Activated CD4-positive, alpha-beta T cell treated with anti-CD3 and anti-CD28 coated beads for 36 hours (primary cell): ENCODE measurements around the gene CAMK1D. TPM values are rescaled to one million over a fixed set of nuclear protein-coding genes. Genes with fewer than 3 reads are reported as not detected.
A peak's percentile ranks its signal among the peaks of the same experiment; 100 is the strongest.

ENCODE experiments used
- ATAC-seq: fragments of 200-7000 bp; cut with Tn5 transposase; one replicate; pipeline ENCODE4 v1.10.0; 2021; ENCODE audit warnings: mild to moderate bottlenecking, moderate library complexity
- CTCF ChIA-PET: fragments of 350-600 bp; sonication (Branson Sonifier 250); formaldehyde crosslinking; loops from one replicate; lab custom pipeline; 2021; ENCODE audit warnings: antibody characterized with exemption; lab: Charles Lee
- POLR2A ChIA-PET: fragments of 350-600 bp; sonication (Branson Sonifier 250); formaldehyde crosslinking; loops from one replicate; lab custom pipeline; 2021; ENCODE audit warnings: antibody characterized with exemption, inconsistent platforms; lab: Charles Lee
- DNase-seq: peaks from one replicate; pipeline ENCODE4 v3.0.0-alpha.2; 2020
- H3K27ac Mint-ChIP-seq: one replicate; pipeline ENCODE4 v1.8.0; 2021; ENCODE audit warnings: mixed read lengths
- H3K27me3 Mint-ChIP-seq: one replicate; pipeline ENCODE4 v1.8.0; 2021; ENCODE audit warnings: mixed read lengths
- H3K36me3 Mint-ChIP-seq: one replicate; pipeline ENCODE4 v1.8.0; 2021; ENCODE audit warnings: low read depth, mixed read lengths
- H3K4me1 Mint-ChIP-seq: one replicate; pipeline ENCODE4 v1.8.0; 2021; ENCODE audit warnings: mixed read lengths
- H3K4me3 Mint-ChIP-seq: one replicate; pipeline ENCODE4 v1.8.0; 2021; ENCODE audit warnings: mild to moderate bottlenecking, moderate library complexity, mixed read lengths
- H3K9me3 Mint-ChIP-seq: one replicate; pipeline ENCODE4 v1.8.0; 2021; ENCODE audit warnings: low read depth, mixed read lengths
- intact Hi-C, 2 experiments: fragments of 100-400 bp; cut with DNase I in 1 of 2; cut with micrococcal nuclease in 1 of 2; formaldehyde crosslinking; loops; one replicate each; pipeline versions ENCODE4 v1.14.2 to v1.15.1; 2022 to 2024; cut with DNase I, micrococcal nuclease
- total RNA-seq, 2 experiments: library from RNA; stranded (reverse); gene quantifications; one replicate each; pipeline ENCODE4 v1.2.3, GENCODE V29; 2021

CAMK1D gene
- total RNA-seq, 2 experiments from 2014 or later = 16.0 to 16.3 TPM

GRCh38 chr10:12588091-12588860, 238.9 kb downstream of the CAMK1D start:
- intact Hi-C loops = no loop called here
- peaks cover 2% of the 10 kb centered on the region for H3K36me3 Mint-ChIP-seq
- peak overlapping the region; percentile 65 for H3K4me3 Mint-ChIP-seq
- ChIA-PET CTCF (interaction anchor here (0.6 to 1.3 kb wide), 4 partner anchors 14 to 72 kb away, joined by 3 to 7 read pairs (median 3); no protein-coding TSS in a partner anchor), POLR2A (no interaction called here)
- peak; percentile 39 for ATAC-seq
- peaks cover 9% of the 10 kb centered on the region for H3K9me3 Mint-ChIP-seq
- DNase-seq = peak; percentile 26
- no peaks in the 10 kb centered on the region for H3K27me3 Mint-ChIP-seq
- peaks cover 75% of the 10 kb centered on the region for H3K4me1 Mint-ChIP-seq
- H3K27ac Mint-ChIP-seq = peak overlapping the region; percentile 55

GRCh38 chr10:12589291-12589690, 239.9 kb downstream of the CAMK1D start:
- ATAC-seq (no peak), DNase-seq (no peak)
- ChIA-PET POLR2A (interaction anchor here (0.6 kb wide), 1 partner anchor 8 kb away, joined by 4 read pairs; no protein-coding TSS in a partner anchor), CTCF (interaction anchor here (1.1 to 2.6 kb wide), 2 partner anchors 16 to 67 kb away, joined by 3 to 11 read pairs; no protein-coding TSS in a partner anchor)
- Mint-ChIP-seq H3K27ac (no peak overlapping the region), H3K4me1 (peaks cover 79% of the 10 kb centered on the region), H3K4me3 (no peak overlapping the region), H3K27me3 (no peaks in the 10 kb centered on the region), H3K9me3 (peaks cover 4% of the 10 kb centered on the region), H3K36me3 (peaks cover 5% of the 10 kb centered on the region)
- intact Hi-C loops = no loop called here

GRCh38 chr10:12589791-12590190, 240.4 kb downstream of the CAMK1D start:
- CTCF ChIA-PET = interaction anchor here (1.0 to 2.6 kb wide), 3 partner anchors 10 to 67 kb away, joined by 3 to 11 read pairs (median 3); no protein-coding TSS in a partner anchor
- H3K4me3 Mint-ChIP-seq = no peak overlapping the region

GRCh38 chr10:12590675-12591659, 241.6 kb downstream of the CAMK1D start:
- H3K36me3 Mint-ChIP-seq = peaks cover 12% of the 10 kb centered on the region
- ChIA-PET CTCF (interaction anchor here (0.6 to 2.6 kb wide), 6 partner anchors 9 to 376 kb away, joined by 3 to 11 read pairs (median 4); no protein-coding TSS in a partner anchor), POLR2A (interaction anchor here (0.6 to 1.2 kb wide), 2 partner anchors 44 to 232 kb away, joined by 4 read pairs; no protein-coding TSS in a partner anchor)
- H3K27ac Mint-ChIP-seq = peak overlapping the region; percentile 69
- ATAC-seq (peak; percentile 52), DNase-seq (peak; percentile 39)
- peaks cover 9% of the 10 kb centered on the region for H3K9me3 Mint-ChIP-seq
- peaks cover 93% of the 10 kb centered on the region for H3K4me1 Mint-ChIP-seq
- H3K4me3 Mint-ChIP-seq = peak overlapping the region; percentile 13
- H3K27me3 Mint-ChIP-seq = no peaks in the 10 kb centered on the region
- intact Hi-C loops = loop anchor here (5.0 kb wide), 2 partner anchors 46 to 244 kb away; partner anchors contain the start of gene CAMK1D (in 1 of the 2)

More at GRCh38 chr10:12589791-12590190, 240.4 kb downstream of the CAMK1D start:
- DNase-seq (no peak), ATAC-seq (no peak)
- peaks cover 84% of the 10 kb centered on the region for H3K4me1 Mint-ChIP-seq
- POLR2A ChIA-PET = interaction anchor here (0.6 kb wide), 2 partner anchors 8 to 517 kb away, joined by 4 to 5 read pairs; no protein-coding TSS in a partner anchor
- H3K27me3 Mint-ChIP-seq = no peaks in the 10 kb centered on the region
- H3K36me3 Mint-ChIP-seq = peaks cover 8% of the 10 kb centered on the region
- no peak overlapping the region for H3K27ac Mint-ChIP-seq
- intact Hi-C loops = loop anchor here (5.0 kb wide), 2 partner anchors 48 to 242 kb away; partner anchors contain the start of gene CAMK1D (in 1 of the 2)
- peaks cover 6% of the 10 kb centered on the region for H3K9me3 Mint-ChIP-seq

- Mint-ChIP-seq H3K9me3 (peaks cover 9% of the 10 kb centered on the region), H3K27me3 (no peaks in the 10 kb centered on the region), H3K36me3 (peaks cover 13% of the 10 kb centered on the region), H3K4me1 (peaks cover 93% of the 10 kb centered on the region), H3K27ac (peak overlapping the region; percentile 79), H3K4me3 (no peak overlapping the region)
- no peak for DNase-seq
- ChIA-PET CTCF (no interaction called here), POLR2A (interaction anchor here (0.9 kb wide), 1 partner anchor 10 kb away, joined by 3 read pairs; no protein-coding TSS in a partner anchor)
- intact Hi-C loops = loop anchor here (5.0 kb wide), 2 partner anchors 44 to 246 kb away; partner anchors contain the start of gene CAMK1D (in 1 of the 2)
- no peak for ATAC-seq
Observed at GRCh38 chr10:12592967-12593366, 243.6 kb downstream of the CAMK1D start.

GRCh38 chr10:12594448-12594944, 245.1 kb downstream of the CAMK1D start:
- Mint-ChIP-seq H3K4me1 (peaks cover 90% of the 10 kb centered on the region), H3K9me3 (peaks cover 9% of the 10 kb centered on the region), H3K36me3 (peaks cover 13% of the 10 kb centered on the region), H3K27me3 (no peaks in the 10 kb centered on the region), H3K4me3 (peak overlapping the region; percentile 49), H3K27ac (peak overlapping the region; percentile 94)
- DNase-seq (peak; percentile 66), ATAC-seq (peak; percentile 74)
- intact Hi-C loops = loop anchor here (5.0 kb wide), 2 partner anchors 43 to 247 kb away; partner anchors contain the start of gene CAMK1D (in 1 of the 2)
- POLR2A ChIA-PET = interaction anchor here (1.5 kb wide), 1 partner anchor 60 kb away, joined by 4 read pairs; no protein-coding TSS in a partner anchor
- CTCF ChIA-PET = interaction anchor here (0.5 kb wide), 1 partner anchor 44 kb away, joined by 3 read pairs; no protein-coding TSS in a partner anchor

- ChIA-PET POLR2A (no interaction called here), CTCF (no interaction called here)
- ATAC-seq (no peak), DNase-seq (no peak)
- peaks cover 9% of the 10 kb centered on the region for H3K9me3 Mint-ChIP-seq
- H3K4me3 Mint-ChIP-seq = no peak overlapping the region
- H3K4me1 Mint-ChIP-seq = peaks cover 78% of the 10 kb centered on the region
- intact Hi-C loops = no loop called here
- H3K36me3 Mint-ChIP-seq = peaks cover 15% of the 10 kb centered on the region
- peak overlapping the region; percentile 85 for H3K27ac Mint-ChIP-seq
- no peaks in the 10 kb centered on the region for H3K27me3 Mint-ChIP-seq
Observed at GRCh38 chr10:12595936-12596576, 246.7 kb downstream of the CAMK1D start.

GRCh38 chr10:12597176-12597575, 247.8 kb downstream of the CAMK1D start:
- H3K27ac Mint-ChIP-seq = no peak overlapping the region
- ChIA-PET POLR2A (no interaction called here), CTCF (interaction anchor here (0.6 to 1.0 kb wide), 3 partner anchors 9 to 784 kb away, joined by 3 to 4 read pairs (median 3); no protein-coding TSS in a partner anchor)
- no peaks in the 10 kb centered on the region for H3K27me3 Mint-ChIP-seq
- no peak overlapping the region for H3K4me3 Mint-ChIP-seq
- intact Hi-C loops = no loop called here
- peaks cover 15% of the 10 kb centered on the region for H3K36me3 Mint-ChIP-seq
- DNase-seq (no peak), ATAC-seq (no peak)
- H3K9me3 Mint-ChIP-seq = peaks cover 9% of the 10 kb centered on the region
- peaks cover 69% of the 10 kb centered on the region for H3K4me1 Mint-ChIP-seq

- no peak overlapping the region for H3K27ac Mint-ChIP-seq
- ATAC-seq (no peak), DNase-seq (no peak)
- peaks cover 60% of the 10 kb centered on the region for H3K4me1 Mint-ChIP-seq
- peaks cover 15% of the 10 kb centered on the region for H3K36me3 Mint-ChIP-seq
- intact Hi-C loops = no loop called here
- no peak overlapping the region for H3K4me3 Mint-ChIP-seq
- ChIA-PET POLR2A (interaction anchor here (0.6 kb wide), 1 partner anchor 9 kb away, joined by 4 read pairs; no protein-coding TSS in a partner anchor), CTCF (interaction anchor here (1.0 kb wide), 2 partner anchors 12 to 64 kb away, joined by 3 to 5 read pairs; no protein-coding TSS in a partner anchor)
- H3K27me3 Mint-ChIP-seq = no peaks in the 10 kb centered on the region
- peaks cover 9% of the 10 kb centered on the region for H3K9me3 Mint-ChIP-seq
Observed at GRCh38 chr10:12597788-12598765, 248.7 kb downstream of the CAMK1D start.
